GM12892 (cell line): ENCODE results near the gene ANKRD45.
"Not testable (repeated sequence)": the region's sequence is repeated elsewhere in the genome, so short reads cannot be mapped to it uniquely, and the experiment has no call there.

ENCODE experiments used
- DNase-seq: peaks from one replicate; pipeline ENCODE4 v3.0.0; 2011; ENCODE audit not compliant: insufficient read length
- FAIRE-seq: peaks from 2 replicates; lab custom pipeline; 2011; peaks lifted over from hg19 to GRCh38; lab: Jason Lieb, UNC
- POLR2A ChIP-seq: IDR thresholded peaks from 2 replicates; pipeline ENCODE4 v1.6.1; 2011; ENCODE audit warnings: low read depth, low read length, control low read depth
- POLR2AphosphoS5 ChIP-seq: IDR thresholded peaks from 2 replicates; pipeline ENCODE4 v1.6.1; 2011; ENCODE audit warnings: low read depth, low read length, control low read depth
- TAF1 ChIP-seq: IDR thresholded peaks from 2 replicates; pipeline ENCODE4 v1.6.1; 2011; ENCODE audit warnings: low read depth, mild to moderate bottlenecking, control low read depth, low read length, borderline replicate concordance

The ANKRD45 gene

DNA sequence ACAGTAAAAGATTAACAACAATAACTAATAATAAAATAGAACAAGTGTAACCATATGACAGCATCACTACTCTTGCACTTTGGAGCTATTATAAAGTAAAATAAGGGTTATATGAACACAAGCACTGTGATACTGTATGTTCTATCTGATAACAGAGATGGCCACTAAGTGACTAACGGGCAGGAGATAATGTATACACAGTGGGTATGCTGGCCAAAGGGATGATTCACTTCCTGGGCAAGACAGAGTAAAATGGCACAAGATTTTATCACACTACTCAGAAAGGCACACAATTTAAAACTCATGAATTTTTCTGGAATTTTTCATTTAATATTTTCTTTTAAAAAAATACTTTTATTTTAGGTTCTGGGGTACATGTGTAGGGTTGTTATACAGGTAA, 79.1 kb downstream of the ANKRD45 start:
- FAIRE-seq (no peak), DNase-seq (no peak)
- TF ChIP-seq POLR2A = no peak
- no peak for TF ChIP-seq POLR2AphosphoS5
- TF ChIP-seq TAF1 = no peak

DNA sequence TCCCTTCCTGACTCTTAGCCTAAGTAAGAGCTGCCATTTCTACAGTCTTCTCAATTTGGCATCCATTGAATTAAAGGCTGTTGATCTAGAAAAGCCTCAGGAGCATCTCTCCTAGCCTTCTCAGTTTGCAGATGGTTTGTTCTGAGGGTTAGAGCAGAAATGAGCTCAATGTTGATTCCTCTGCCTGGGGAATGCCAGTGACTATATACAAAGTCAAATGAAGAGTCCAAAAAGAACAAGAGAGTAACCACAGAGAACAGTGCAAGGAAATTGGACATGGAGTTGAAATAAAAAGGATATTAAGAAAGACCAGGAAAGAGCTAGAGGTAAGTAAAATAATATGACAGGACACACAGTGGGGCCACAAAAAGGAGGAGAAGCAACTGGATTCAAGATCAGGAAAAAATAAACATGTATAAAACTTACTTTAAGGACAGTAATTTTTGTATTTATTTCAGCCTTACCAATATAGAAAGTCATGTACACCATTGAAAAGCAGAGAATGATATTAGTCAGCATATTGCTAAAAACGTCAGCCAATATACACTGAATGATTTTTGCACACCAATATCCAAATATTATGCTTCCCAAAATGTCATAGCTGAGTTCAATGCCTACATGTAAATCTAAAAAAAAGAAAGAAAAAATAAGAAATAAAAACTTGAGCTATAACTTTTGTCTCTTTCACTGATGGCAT, 88.1 kb downstream of the ANKRD45 start:
- TF ChIP-seq TAF1 (no peak), POLR2A (no peak), POLR2AphosphoS5 (no peak)
- DNase-seq = no peak
- peak; percentile 9 for FAIRE-seq

DNA sequence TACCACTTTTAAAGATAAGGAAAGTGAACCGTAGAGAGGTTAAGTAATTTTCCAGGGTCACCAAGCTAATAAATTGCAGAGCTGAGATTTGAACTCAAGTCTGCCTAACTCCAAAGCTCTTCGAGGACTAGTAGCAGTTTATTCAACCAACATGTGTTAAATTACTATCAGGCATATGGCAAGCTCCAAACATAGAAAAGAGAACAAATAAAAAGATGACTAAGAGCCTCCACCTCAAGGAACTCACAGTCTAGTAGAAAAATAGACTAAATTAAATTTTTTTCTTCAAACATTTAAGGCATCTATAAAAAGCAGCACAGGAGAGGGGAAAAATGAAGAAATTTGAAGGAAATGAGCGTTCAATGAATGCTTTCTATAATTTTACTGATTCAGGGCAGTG, 89.0 kb downstream of the ANKRD45 start:
- FAIRE-seq (no peak), DNase-seq (no peak)
- TF ChIP-seq POLR2AphosphoS5 = no peak
- no peak for TF ChIP-seq TAF1
- no peak for TF ChIP-seq POLR2A

DNA sequence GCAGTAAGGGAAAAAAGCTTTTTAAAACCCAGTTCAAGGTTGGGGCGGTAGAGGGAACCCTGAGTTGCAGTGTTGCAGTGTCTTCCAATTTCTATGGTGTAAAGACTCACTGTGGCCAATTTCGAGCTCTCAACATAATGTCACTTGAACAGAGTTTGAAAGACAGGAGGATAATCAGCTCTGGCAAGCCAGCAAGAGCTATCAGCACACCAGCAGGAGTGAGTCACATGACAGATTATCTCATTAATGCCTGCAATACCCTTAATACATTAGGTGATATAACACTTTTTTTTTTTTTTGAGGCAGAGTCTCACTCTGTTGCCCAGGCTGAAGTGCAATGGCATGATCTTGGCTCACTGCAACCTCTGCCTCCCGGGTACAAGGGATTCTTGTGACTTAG, 89.6 kb downstream of the ANKRD45 start:
- TF ChIP-seq POLR2A (no peak), TAF1 (no peak), POLR2AphosphoS5 (no peak)
- DNase-seq (no peak), FAIRE-seq (no peak)

DNA sequence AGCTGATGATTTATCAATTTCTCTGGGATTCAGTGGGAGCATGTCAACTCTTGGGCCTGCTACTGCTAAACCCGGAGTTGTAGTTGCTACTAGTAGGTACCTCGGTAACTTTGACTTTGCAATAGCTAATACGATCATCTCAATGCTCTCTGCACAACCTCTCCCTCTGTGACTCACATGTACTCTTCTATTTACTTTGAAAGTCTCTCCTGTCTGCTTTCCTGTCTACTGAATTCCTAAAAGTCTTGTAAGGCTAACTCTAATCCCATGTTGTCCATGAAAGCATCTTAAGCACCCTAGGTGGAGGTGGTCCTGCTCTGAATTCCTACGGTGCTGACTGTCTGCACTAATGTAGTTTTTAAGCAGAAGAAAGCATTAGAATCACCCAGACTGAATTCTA, 96.1 kb downstream of the ANKRD45 start:
- no peak for DNase-seq
- FAIRE-seq = no peak
- no peak for TF ChIP-seq POLR2A
- TF ChIP-seq TAF1 = no peak
- no peak for TF ChIP-seq POLR2AphosphoS5

DNA sequence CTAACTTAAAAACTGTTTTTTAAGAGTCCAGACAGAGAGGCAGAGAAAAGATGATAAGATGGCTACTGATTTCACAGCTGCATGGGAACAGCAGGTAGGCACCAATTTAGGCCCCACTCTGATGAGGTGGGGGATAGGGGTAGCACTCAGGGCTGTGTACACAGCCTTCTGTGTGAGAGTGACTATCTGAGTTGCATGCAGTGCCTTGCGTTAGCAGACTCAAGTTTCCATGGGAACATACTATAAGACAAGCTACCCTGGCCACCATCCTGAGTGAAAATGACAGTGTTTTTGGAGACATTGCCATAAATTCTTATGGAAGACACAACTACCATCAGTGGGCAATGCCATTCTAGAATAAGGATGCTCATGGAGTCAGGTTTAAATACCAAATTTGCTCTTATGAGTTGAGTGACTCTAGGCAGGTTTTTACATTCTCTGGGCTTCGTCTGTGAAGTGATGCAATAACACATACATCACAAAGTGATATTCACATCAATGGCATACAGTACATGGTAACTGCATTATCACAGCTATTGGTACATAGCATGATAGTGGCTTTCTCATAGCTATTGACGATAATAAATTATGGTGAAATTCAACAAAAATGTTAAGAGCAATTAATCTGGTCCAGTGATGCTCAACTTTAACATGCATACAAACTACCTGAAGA, 97.3 kb downstream of the ANKRD45 start:
- TF ChIP-seq POLR2AphosphoS5 (no peak), POLR2A (no peak), TAF1 (no peak)
- DNase-seq (no peak), FAIRE-seq (no peak)

DNA sequence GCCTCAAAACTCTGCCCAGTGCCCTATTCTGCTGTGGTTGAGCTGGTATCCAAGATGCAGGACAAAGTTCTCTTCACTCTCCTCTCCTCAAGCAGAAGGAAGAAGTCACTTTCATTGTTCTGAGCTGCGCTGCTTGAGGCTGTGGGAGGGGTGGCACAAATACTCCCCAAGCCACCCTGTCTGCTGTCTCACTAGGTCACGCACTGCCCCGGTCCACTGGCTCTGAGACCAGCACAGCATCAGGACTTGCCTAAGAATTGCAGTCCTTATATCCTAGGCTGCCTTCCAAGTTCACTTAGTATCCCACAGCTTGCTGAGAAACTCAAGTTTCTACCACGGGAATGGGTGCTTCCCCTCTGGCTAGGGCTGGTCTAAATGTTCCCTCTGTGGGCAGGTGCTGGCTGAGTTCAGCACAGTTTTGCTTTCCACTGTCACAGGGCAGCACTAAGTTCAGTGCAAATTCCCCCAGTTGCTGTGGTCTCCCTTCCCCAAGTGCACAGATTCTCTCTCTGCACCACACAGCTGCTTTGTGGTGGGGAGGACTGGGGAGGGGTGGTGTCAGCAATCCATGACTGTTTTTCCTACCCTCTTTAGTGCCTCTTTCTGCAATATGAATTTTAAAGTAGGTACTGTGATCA, 99.2 kb downstream of the ANKRD45 start:
- FAIRE-seq (peak; percentile 91), DNase-seq (no peak)
- no peak for TF ChIP-seq TAF1
- TF ChIP-seq POLR2AphosphoS5 = no peak
- no peak for TF ChIP-seq POLR2A

DNA sequence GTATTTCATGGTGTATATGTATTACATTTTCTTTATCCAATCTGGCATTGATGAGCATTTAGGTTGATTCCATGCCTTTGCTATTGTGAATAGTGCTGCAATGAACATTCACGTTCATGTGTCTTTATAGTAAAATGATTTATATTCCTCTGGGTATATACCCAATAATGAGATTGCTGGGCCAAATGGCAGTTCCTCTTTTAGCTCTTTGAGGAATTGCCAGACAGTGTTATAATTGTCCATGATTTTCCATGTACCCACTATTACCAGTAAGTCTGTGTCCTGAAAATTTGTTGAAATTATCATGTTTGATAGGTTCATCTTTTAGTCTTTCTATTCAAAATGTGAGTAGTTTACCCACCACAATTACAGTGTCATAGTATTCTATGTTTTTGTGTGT, 101.2 kb downstream of the ANKRD45 start:
- DNase-seq (no peak), FAIRE-seq (no peak)
- TF ChIP-seq POLR2A (no peak), TAF1 (no peak), POLR2AphosphoS5 (no peak)

DNA sequence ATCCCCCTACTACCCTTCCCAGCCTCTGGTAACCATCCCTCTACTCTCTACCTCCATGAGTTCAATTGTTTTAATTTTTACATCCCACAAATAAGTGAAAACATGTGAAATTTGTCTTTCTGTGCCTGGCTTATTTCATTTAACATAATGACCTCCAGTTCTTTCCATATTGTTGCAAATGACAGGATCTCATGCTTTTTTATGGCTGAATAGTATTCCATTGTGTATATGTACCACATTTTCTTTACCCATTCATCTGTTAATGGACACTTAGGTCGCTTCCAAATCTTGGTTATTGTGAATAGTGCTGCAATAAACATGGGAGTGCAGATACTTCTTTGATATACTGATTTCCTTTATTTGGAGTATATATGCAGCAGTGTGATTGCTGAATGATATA, 105.8 kb downstream of the ANKRD45 start:
- not testable (repeated sequence) for DNase-seq, FAIRE-seq

DNA sequence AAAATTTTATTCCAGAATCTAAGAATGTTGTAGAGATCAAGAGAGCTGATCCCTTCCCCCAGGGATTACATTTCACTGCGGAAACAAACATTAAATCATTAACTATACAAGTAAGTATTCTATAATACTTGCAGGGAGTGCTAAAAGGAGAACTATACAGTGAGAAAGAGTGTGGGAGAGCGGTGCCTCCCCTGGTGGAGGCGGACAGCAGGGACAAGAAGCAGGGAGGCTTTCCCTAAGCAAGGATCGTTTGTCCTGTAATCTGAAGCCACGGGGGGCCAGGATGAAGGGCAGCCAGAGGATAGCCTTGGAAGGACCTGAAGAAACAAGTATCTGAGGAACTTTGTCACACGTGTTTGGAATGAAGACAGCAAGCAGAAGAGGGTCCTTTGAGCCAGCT, 106.8 kb downstream of the ANKRD45 start:
- no peak for FAIRE-seq
- no peak for TF ChIP-seq POLR2A
- no peak for TF ChIP-seq POLR2AphosphoS5
- TF ChIP-seq TAF1 = no peak
- no peak for DNase-seq

DNA sequence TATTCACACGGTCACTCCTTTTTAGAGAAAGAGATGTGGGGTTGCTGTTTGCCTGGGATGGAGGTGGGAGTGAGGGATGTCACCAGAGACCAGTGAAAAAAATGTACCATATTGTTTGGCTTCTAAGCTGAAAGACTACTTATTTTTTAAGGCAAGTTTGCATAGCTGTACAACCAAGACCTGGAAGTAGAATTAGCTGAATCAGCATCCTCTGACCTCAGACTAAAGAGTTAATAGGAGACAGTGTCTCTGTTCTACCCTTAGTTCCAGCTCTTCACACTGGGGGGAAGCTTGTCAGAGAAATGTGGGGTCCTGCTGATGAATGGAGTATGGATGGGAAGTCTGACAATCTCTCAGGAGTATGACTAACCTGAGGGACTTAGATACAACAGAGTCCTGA, 108.4 kb downstream of the ANKRD45 start:
- no peak for TF ChIP-seq POLR2AphosphoS5
- TF ChIP-seq TAF1 = no peak
- no peak for TF ChIP-seq POLR2A
- DNase-seq (no peak), FAIRE-seq (no peak)
